Skin of body (tissue), 2 donors: Measurements from ENCODE around the gene RPS6KA2. TPM values are rescaled to one million over a fixed set of nuclear protein-coding genes. Genes with fewer than 3 reads are reported as not detected.

ENCODE experiments used
- DNase-seq: peaks from one replicate; lab custom pipeline; 2025; lab: John Stamatoyannopoulos, UW
- total RNA-seq: library from RNA; depleted of rRNA; stranded (reverse); fragments of >200 nt; gene quantifications from one replicate; pipeline ENCODE4 v1.2.3, GENCODE V29; 2014

The RPS6KA2 gene
- total RNA-seq, 1 donor from 2014 or later = 11.7 TPM

GRCh38 chr6:166656230-166657151, 29.4 kb upstream of the RPS6KA2 start:
- DNase-seq = no peak

- no peak for DNase-seq
Measured at GRCh38 chr6:166655713-166656229, 28.7 kb upstream of the RPS6KA2 start.

GRCh38 chr6:166655251-166655650, 28.2 kb upstream of the RPS6KA2 start:
- DNase-seq = no peak

GRCh38 chr6:166654573-166654972, 27.5 kb upstream of the RPS6KA2 start:
- no peak for DNase-seq

- no peak for DNase-seq
Measured at GRCh38 chr6:166653639-166653941, 26.5 kb upstream of the RPS6KA2 start.

GRCh38 chr6:166650824-166651807, 24.1 kb upstream of the RPS6KA2 start:
- DNase-seq = no peak

GRCh38 chr6:166650047-166650446, 23.0 kb upstream of the RPS6KA2 start:
- no peak for DNase-seq

- no peak for DNase-seq
Measured at GRCh38 chr6:166648846-166649245, 21.8 kb upstream of the RPS6KA2 start.

GRCh38 chr6:166647896-166648295, 20.8 kb upstream of the RPS6KA2 start:
- no peak for DNase-seq

- no peak for DNase-seq
Measured at GRCh38 chr6:166646716-166647115, 19.7 kb upstream of the RPS6KA2 start.

GRCh38 chr6:166645896-166646295, 18.8 kb upstream of the RPS6KA2 start:
- DNase-seq = no peak

GRCh38 chr6:166644681-166645080, 17.6 kb upstream of the RPS6KA2 start:
- DNase-seq = no peak

GRCh38 chr6:166643891-166644590, 17.0 kb upstream of the RPS6KA2 start:
- no peak for DNase-seq

- DNase-seq = no peak
Measured at GRCh38 chr6:166642646-166643045, 15.6 kb upstream of the RPS6KA2 start.

- no peak for DNase-seq
Measured at GRCh38 chr6:166640342-166641043, 13.4 kb upstream of the RPS6KA2 start.

GRCh38 chr6:166639921-166640320, 12.9 kb upstream of the RPS6KA2 start:
- no peak for DNase-seq

GRCh38 chr6:166638573-166638964, 11.5 kb upstream of the RPS6KA2 start:
- no peak for DNase-seq

GRCh38 chr6:166637812-166638572, 10.9 kb upstream of the RPS6KA2 start:
- no peak for DNase-seq

GRCh38 chr6:166636934-166637333, 9.9 kb upstream of the RPS6KA2 start:
- DNase-seq = no peak
